Measurements from ENCODE around the gene PROCR.
"Not testable (repeated sequence)": the region's sequence is repeated elsewhere in the genome, so short reads cannot be mapped to it uniquely, and the experiment has no call there.

The PROCR gene

GRCh38 chr20:35176132-35176531, 4.3 kb downstream of the PROCR start:
- Histone ChIP-seq H3K9me3 (ENCODE audit: control insufficient read depth, low read length) (no peaks in the 10 kb centered on the region), H3K4me3 (ENCODE audit: insufficient read depth, low read depth, low read length, poor library complexity, severe bottlenecking) (no peak overlapping the region), H3K36me3 (ENCODE audit: control insufficient read depth, insufficient read depth, low read length) (no peaks in the 10 kb centered on the region), H3K4me1 (ENCODE audit: control insufficient read depth, insufficient read depth, low read length, poor library complexity, severe bottlenecking) (no peaks in the 10 kb centered on the region), H3K27ac (ENCODE audit: insufficient read depth, low read length, poor library complexity, severe bottlenecking) (no peak overlapping the region), H3K27me3 (replicated peaks; ENCODE audit: control insufficient read depth, insufficient read depth, low read length, poor library complexity, severe bottlenecking) (no peaks in the 10 kb centered on the region)
- no peak for DNase-seq

- no peaks in the 10 kb centered on the region for H3K27me3 ChIP-seq (replicated peaks; ENCODE audit: control insufficient read depth, insufficient read depth, low read length, poor library complexity, severe bottlenecking)
- H3K9me3 ChIP-seq (ENCODE audit: control insufficient read depth, low read length): no peaks in the 10 kb centered on the region
- no peaks in the 10 kb centered on the region for H3K4me1 ChIP-seq (ENCODE audit: control insufficient read depth, insufficient read depth, low read length, poor library complexity, severe bottlenecking)
- H3K27ac ChIP-seq (ENCODE audit: insufficient read depth, low read length, poor library complexity, severe bottlenecking): no peak overlapping the region
- no peaks in the 10 kb centered on the region for H3K36me3 ChIP-seq (ENCODE audit: control insufficient read depth, insufficient read depth, low read length)
- H3K4me3 ChIP-seq (ENCODE audit: insufficient read depth, low read depth, low read length, poor library complexity, severe bottlenecking): no peak overlapping the region
- no peak for DNase-seq
These were observed 7.7 kb downstream of the PROCR start for GRCh38 chr20:35179292-35180212.

GRCh38 chr20:35180266-35180665, 8.4 kb downstream of the PROCR start:
- Histone ChIP-seq H3K4me3 (ENCODE audit: insufficient read depth, low read depth, low read length, poor library complexity, severe bottlenecking) (no peak overlapping the region), H3K4me1 (ENCODE audit: control insufficient read depth, insufficient read depth, low read length, poor library complexity, severe bottlenecking) (no peaks in the 10 kb centered on the region), H3K27me3 (replicated peaks; ENCODE audit: control insufficient read depth, insufficient read depth, low read length, poor library complexity, severe bottlenecking) (no peaks in the 10 kb centered on the region), H3K27ac (ENCODE audit: insufficient read depth, low read length, poor library complexity, severe bottlenecking) (no peak overlapping the region), H3K36me3 (ENCODE audit: control insufficient read depth, insufficient read depth, low read length) (no peaks in the 10 kb centered on the region), H3K9me3 (ENCODE audit: control insufficient read depth, low read length) (no peaks in the 10 kb centered on the region)
- no peak for DNase-seq

GRCh38 chr20:35181731-35182130, 9.9 kb downstream of the PROCR start:
- Histone ChIP-seq H3K9me3 (ENCODE audit: control insufficient read depth, low read length) (no peaks in the 10 kb centered on the region), H3K36me3 (ENCODE audit: control insufficient read depth, insufficient read depth, low read length) (no peaks in the 10 kb centered on the region), H3K4me1 (ENCODE audit: control insufficient read depth, insufficient read depth, low read length, poor library complexity, severe bottlenecking) (no peaks in the 10 kb centered on the region), H3K4me3 (ENCODE audit: insufficient read depth, low read depth, low read length, poor library complexity, severe bottlenecking) (no peak overlapping the region), H3K27me3 (replicated peaks; ENCODE audit: control insufficient read depth, insufficient read depth, low read length, poor library complexity, severe bottlenecking) (no peaks in the 10 kb centered on the region), H3K27ac (ENCODE audit: insufficient read depth, low read length, poor library complexity, severe bottlenecking) (no peak overlapping the region)
- DNase-seq: no peak

GRCh38 chr20:35186691-35187289, 14.9 kb downstream of the PROCR start:
- not testable (repeated sequence) for H3K4me1 ChIP-seq (ENCODE audit: control insufficient read depth, insufficient read depth, low read length, poor library complexity, severe bottlenecking); DNase-seq; H3K36me3 ChIP-seq (ENCODE audit: control insufficient read depth, insufficient read depth, low read length); H3K27ac ChIP-seq (ENCODE audit: insufficient read depth, low read length, poor library complexity, severe bottlenecking); H3K4me3 ChIP-seq (ENCODE audit: insufficient read depth, low read depth, low read length, poor library complexity, severe bottlenecking); H3K27me3 ChIP-seq (replicated peaks; ENCODE audit: control insufficient read depth, insufficient read depth, low read length, poor library complexity, severe bottlenecking); H3K9me3 ChIP-seq (ENCODE audit: control insufficient read depth, low read length)

GRCh38 chr20:35187584-35188190, 15.8 kb downstream of the PROCR start:
- H3K27me3 ChIP-seq (replicated peaks; ENCODE audit: control insufficient read depth, insufficient read depth, low read length, poor library complexity, severe bottlenecking): no peaks in the 10 kb centered on the region

GRCh38 chr20:35189223-35189622, 17.4 kb downstream of the PROCR start:
- H3K36me3 ChIP-seq (ENCODE audit: control insufficient read depth, insufficient read depth, low read length); H3K27me3 ChIP-seq (replicated peaks; ENCODE audit: control insufficient read depth, insufficient read depth, low read length, poor library complexity, severe bottlenecking); DNase-seq; H3K4me3 ChIP-seq (ENCODE audit: insufficient read depth, low read depth, low read length, poor library complexity, severe bottlenecking); H3K27ac ChIP-seq (ENCODE audit: insufficient read depth, low read length, poor library complexity, severe bottlenecking); H3K9me3 ChIP-seq (ENCODE audit: control insufficient read depth, low read length); H3K4me1 ChIP-seq (ENCODE audit: control insufficient read depth, insufficient read depth, low read length, poor library complexity, severe bottlenecking): not testable (repeated sequence)

More at GRCh38 chr20:35187584-35188190, 15.8 kb downstream of the PROCR start:
- H3K4me1 ChIP-seq (ENCODE audit: control insufficient read depth, insufficient read depth, low read length, poor library complexity, severe bottlenecking): no peaks in the 10 kb centered on the region
- H3K36me3 ChIP-seq (ENCODE audit: control insufficient read depth, insufficient read depth, low read length): no peaks in the 10 kb centered on the region
- no peak overlapping the region for H3K27ac ChIP-seq (ENCODE audit: insufficient read depth, low read length, poor library complexity, severe bottlenecking)
- DNase-seq: no peak
- no peaks in the 10 kb centered on the region for H3K9me3 ChIP-seq (ENCODE audit: control insufficient read depth, low read length)
- H3K4me3 ChIP-seq (ENCODE audit: insufficient read depth, low read depth, low read length, poor library complexity, severe bottlenecking): no peak overlapping the region

GRCh38 chr20:35190556-35190955, 18.7 kb downstream of the PROCR start:
- Histone ChIP-seq H3K4me1 (ENCODE audit: control insufficient read depth, insufficient read depth, low read length, poor library complexity, severe bottlenecking) (no peaks in the 10 kb centered on the region), H3K27me3 (replicated peaks; ENCODE audit: control insufficient read depth, insufficient read depth, low read length, poor library complexity, severe bottlenecking) (no peaks in the 10 kb centered on the region), H3K36me3 (ENCODE audit: control insufficient read depth, insufficient read depth, low read length) (no peaks in the 10 kb centered on the region), H3K4me3 (ENCODE audit: insufficient read depth, low read depth, low read length, poor library complexity, severe bottlenecking) (no peak overlapping the region), H3K27ac (ENCODE audit: insufficient read depth, low read length, poor library complexity, severe bottlenecking) (no peak overlapping the region), H3K9me3 (ENCODE audit: control insufficient read depth, low read length) (no peaks in the 10 kb centered on the region)
- no peak for DNase-seq

- no peak for DNase-seq
- Histone ChIP-seq H3K27me3 (replicated peaks; ENCODE audit: control insufficient read depth, insufficient read depth, low read length, poor library complexity, severe bottlenecking) (no peaks in the 10 kb centered on the region), H3K4me1 (ENCODE audit: control insufficient read depth, insufficient read depth, low read length, poor library complexity, severe bottlenecking) (no peaks in the 10 kb centered on the region), H3K4me3 (ENCODE audit: insufficient read depth, low read depth, low read length, poor library complexity, severe bottlenecking) (no peak overlapping the region), H3K9me3 (ENCODE audit: control insufficient read depth, low read length) (no peaks in the 10 kb centered on the region), H3K36me3 (ENCODE audit: control insufficient read depth, insufficient read depth, low read length) (no peaks in the 10 kb centered on the region), H3K27ac (ENCODE audit: insufficient read depth, low read length, poor library complexity, severe bottlenecking) (no peak overlapping the region)
These were observed 19.7 kb downstream of the PROCR start for GRCh38 chr20:35191419-35192117.
